Aorta (tissue), 5 donors: ENCODE measurements around the gene RPGRIP1. TPM values are rescaled to one million over a fixed set of nuclear protein-coding genes. Genes with fewer than 3 reads are reported as not detected.

Source experiments
- ATAC-seq: fragments of 200-7000 bp; cut with Tn5 transposase; one replicate; pipeline ENCODE4 v1.9.1; 2022; ENCODE audit warnings: moderate library complexity; ENCODE audit not compliant: low FRiP score
- DNase-seq, 2 donors: peaks; one replicate each; pipeline ENCODE4 v3.0.0-alpha.2; 2020
- H3K27ac ChIP-seq, 2 donors: one replicate each; pipeline ENCODE4 v1.5.1; 2013; ENCODE audit warnings: low read length in 2 of 2, mild to moderate bottlenecking in 2 of 2, moderate library complexity in 2 of 2, control low read depth in 1 of 2, inconsistent platforms in 1 of 2, low read depth in 1 of 2
- H3K27me3 ChIP-seq, 2 donors: one replicate each; pipeline ENCODE4 v1.6.1; 2013; ENCODE audit warnings: control low read depth in 1 of 2, low read length in 1 of 2, mild to moderate bottlenecking in 1 of 2, moderate library complexity in 1 of 2; ENCODE audit not compliant: insufficient read depth in 2 of 2, control insufficient read depth in 1 of 2
- H3K36me3 ChIP-seq, 2 donors: one replicate each; pipeline ENCODE4 v1.6.1; 2013; ENCODE audit warnings: control low read depth in 1 of 2, low read length in 1 of 2, mild to moderate bottlenecking in 1 of 2; ENCODE audit not compliant: insufficient read depth in 2 of 2, control insufficient read depth in 1 of 2
- H3K4me1 ChIP-seq, 2 donors: one replicate each; pipeline ENCODE4 v1.6.1; 2013; ENCODE audit warnings: low read length in 2 of 2, control low read depth in 1 of 2, mild to moderate bottlenecking in 1 of 2, moderate library complexity in 1 of 2; ENCODE audit not compliant: insufficient read depth in 2 of 2, control insufficient read depth in 1 of 2
- H3K4me3 ChIP-seq, 2 donors: one replicate each; pipeline ENCODE4 v1.5.1; 2013; ENCODE audit warnings: low read length in 2 of 2, control low read depth in 1 of 2, mild to moderate bottlenecking in 1 of 2
- H3K9me3 ChIP-seq: one replicate; pipeline ENCODE4 v1.6.1; 2013; ENCODE audit warnings: mild to moderate bottlenecking, low read length; ENCODE audit not compliant: control insufficient read depth
- WGBS, 2 donors: extraction: QIAGEN DNeasy Blood & Tissue Kit; methylation state at CpG; one replicate each; pipeline ENCODE4 v1.1.7; 2013; 5-methylcytosine and 5-hydroxymethylcytosine counted together
- intact Hi-C, 2 donors: fragments of 100-400 bp; cut with DNase I; formaldehyde crosslinking; loops; one replicate each; pipeline versions ENCODE4 v1.14.2 to v1.15.0; 2022
- polyA plus RNA-seq, 2 donors: library from polyadenylated mRNA; stranded (reverse); fragments of 200-250 nt; gene quantifications; one replicate each; pipeline ENCODE4 v1.2.3, GENCODE V29; 2013
- total RNA-seq, 2 donors: library from RNA; stranded (reverse); fragmentation: NEBNext Ultra II Directional; extraction: Animal tissue kit (Norgen Biotek cat#: 25700); gene quantifications; one replicate each; pipeline ENCODE4 v1.2.1, GENCODE V29; 2021
- donor health status: healthy with polysubstance abuse.
- donor health status: Bipolar disorder and iron deficiency.
- donor health status: DM: no; HTN: no; CAD: no.
- donor health status: DM: no; HTN: no; CAD: no.
- donor health status: DM: yes; HTN: yes; CAD: no.

RPGRIP1 gene
- total and polyA plus RNA-seq, 4 donors = 0.25 to 2.3 (median 0.39) TPM; not detected in 1

DNA sequence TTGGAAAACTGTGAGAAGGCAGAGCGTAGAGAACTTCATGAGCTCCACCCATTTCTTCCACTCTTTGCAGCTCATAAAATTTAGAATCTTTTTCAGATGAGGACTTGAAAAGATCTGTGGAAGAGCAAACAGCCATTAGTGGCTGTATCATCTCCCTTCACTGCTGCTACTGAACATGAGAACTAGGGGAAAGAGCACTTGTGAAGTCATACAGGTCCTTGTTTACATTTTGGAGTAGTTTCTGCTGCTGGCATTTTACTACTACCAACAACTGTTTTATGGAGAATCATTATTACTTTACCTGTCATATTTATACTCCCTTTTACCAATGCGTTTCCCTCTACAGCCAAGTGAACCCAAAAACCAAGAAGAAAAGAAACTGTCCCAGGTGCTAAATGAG, 41.0 kb downstream of the RPGRIP1 start:
- intact Hi-C loops = no loop called here
- WGBS, 2 donors = 78 to 91% methylated on average over 2 of the region's 2 CpGs
- no peak for ATAC-seq
- DNase-seq = no peak
- H3K4me3 ChIP-seq = no peak overlapping the region
- H3K9me3 ChIP-seq = no peaks in the 10 kb centered on the region
- H3K36me3 ChIP-seq = no peaks in the 10 kb centered on the region
- H3K27ac ChIP-seq = no peak overlapping the region
- H3K27me3 ChIP-seq = no peaks in the 10 kb centered on the region
- H3K4me1 ChIP-seq = no peaks in the 10 kb centered on the region

DNA sequence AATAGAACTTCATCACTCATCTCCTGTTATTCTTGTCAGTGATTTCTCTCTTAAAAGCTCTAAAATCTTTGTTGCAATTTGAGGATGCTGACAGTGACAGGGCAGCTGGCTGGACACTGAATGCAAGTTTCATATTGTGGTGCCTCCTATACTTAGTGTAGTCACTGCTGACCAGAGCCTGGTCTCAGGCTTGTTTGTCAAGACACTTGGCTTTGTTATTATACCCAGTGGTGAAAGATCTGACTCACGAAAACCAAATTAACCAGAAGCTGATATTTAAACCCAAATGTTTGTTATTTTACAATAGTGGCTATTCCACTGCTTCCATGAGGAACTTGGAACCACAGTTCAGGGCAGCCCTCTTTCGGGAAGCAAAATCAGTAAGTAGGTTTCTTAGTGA, 42.8 kb downstream of the RPGRIP1 start:
- Histone ChIP-seq H3K9me3 (no peaks in the 10 kb centered on the region), H3K27ac (no peak overlapping the region), H3K27me3 (no peaks in the 10 kb centered on the region), H3K4me1 (no peaks in the 10 kb centered on the region), H3K36me3 (no peaks in the 10 kb centered on the region), H3K4me3 (no peak overlapping the region)
- 56 to 70% methylated on average over 2 of the region's 2 CpGs for WGBS, 2 donors
- DNase-seq (no peak), ATAC-seq (no peak)
- intact Hi-C loops = no loop called here

DNA sequence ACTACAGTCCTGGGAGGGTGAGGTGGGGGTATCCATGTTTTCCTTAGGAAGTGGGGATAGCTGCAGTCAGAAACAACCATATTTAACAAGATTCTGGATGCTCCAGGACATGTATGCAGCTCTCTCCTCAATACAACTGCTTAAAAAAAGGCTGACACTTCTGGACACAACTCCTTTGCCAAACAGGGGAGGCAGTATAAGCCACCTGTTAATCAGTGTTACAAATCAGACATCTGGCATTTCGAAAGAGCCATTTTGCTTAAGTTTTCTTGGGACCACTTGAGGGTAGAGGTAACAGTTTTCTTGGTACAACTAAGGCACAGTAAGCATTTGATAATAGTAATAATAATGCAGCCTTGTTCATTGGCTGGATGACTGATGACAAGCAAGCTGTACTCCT, 47.1 kb downstream of the RPGRIP1 start:
- no peak for ATAC-seq
- 79 to 83% methylated on average over 1 of the region's 1 CpG for WGBS, 2 donors
- Histone ChIP-seq H3K4me3 (no peak overlapping the region), H3K9me3 (no peaks in the 10 kb centered on the region), H3K36me3 (no peaks in the 10 kb centered on the region), H3K4me1 (no peaks in the 10 kb centered on the region), H3K27ac (no peak overlapping the region), H3K27me3 (no peaks in the 10 kb centered on the region)
- intact Hi-C loops = no loop called here
- DNase-seq = no peak

Other genes starting within 250 kb of the RPGRIP1 start
- gene TPPP2, start 249.9 kb upstream of the RPGRIP1 start, total RNA-seq = not detected
- gene TPPP2, start 249.9 kb upstream of the RPGRIP1 start, polyA plus RNA-seq = not detected
- gene RNASE13, start 245.3 kb upstream of the RPGRIP1 start, total RNA-seq = not detected
- gene RNASE13, start 245.3 kb upstream of the RPGRIP1 start, polyA plus RNA-seq = under 1 TPM in 1 of 2 donors, not detected in 1; 0.18 TPM
- gene RNASE7, start 237.7 kb upstream of the RPGRIP1 start, total RNA-seq = not detected
- gene RNASE7, start 237.7 kb upstream of the RPGRIP1 start, polyA plus RNA-seq = not detected
- gene RNASE8, start 222.3 kb upstream of the RPGRIP1 start, total RNA-seq = not detected
- under 1 TPM in 1 of 2 donors, not detected in 1; 1.00 TPM for gene RNASE8, start 222.3 kb upstream of the RPGRIP1 start, polyA plus RNA-seq
- 10 to 100 TPM; 40.5 to 68.3 TPM for gene ARHGEF40, start 209.8 kb upstream of the RPGRIP1 start, total RNA-seq
- 10 to 100 TPM in 1 of 2 donors, 1 to 10 TPM in 1; 5.4 to 24.3 TPM for gene ARHGEF40, start 209.8 kb upstream of the RPGRIP1 start, polyA plus RNA-seq
- 10 to 100 TPM; 33.0 to 41.3 TPM for gene ZNF219, start 181.4 kb upstream of the RPGRIP1 start, total RNA-seq
- 10 to 100 TPM; 24.5 to 39.4 TPM for gene ZNF219, start 181.4 kb upstream of the RPGRIP1 start, polyA plus RNA-seq
- gene TMEM253, start 179.0 kb upstream of the RPGRIP1 start, total RNA-seq = not detected
- 1 to 10 TPM in 1 of 2 donors, under 1 TPM in 1; 0.64 to 6.4 TPM for gene TMEM253, start 179.0 kb upstream of the RPGRIP1 start, polyA plus RNA-seq
- gene OR5AU1, start 124.0 kb upstream of the RPGRIP1 start, total RNA-seq = not detected
- gene OR5AU1, start 124.0 kb upstream of the RPGRIP1 start, polyA plus RNA-seq = not detected
- 100 to 1,000 TPM; 257 to 313 TPM for gene HNRNPC, start 10.6 kb upstream of the RPGRIP1 start, total RNA-seq
- 100 to 1,000 TPM; 260 to 378 TPM for gene HNRNPC, start 10.6 kb upstream of the RPGRIP1 start, polyA plus RNA-seq
- 10 to 100 TPM; 47.2 to 50.5 TPM for gene SUPT16H, start 103.9 kb downstream of the RPGRIP1 start, total RNA-seq
- 10 to 100 TPM; 36.8 to 40.6 TPM for gene SUPT16H, start 103.9 kb downstream of the RPGRIP1 start, polyA plus RNA-seq
- gene CHD8, start 176.0 kb downstream of the RPGRIP1 start, total RNA-seq = 10 to 100 TPM; 66.0 to 73.3 TPM
- gene CHD8, start 176.0 kb downstream of the RPGRIP1 start, polyA plus RNA-seq = 10 to 100 TPM; 10.4 to 28.5 TPM
- 10 to 100 TPM; 30.5 to 31.6 TPM for gene RAB2B, start 196.9 kb downstream of the RPGRIP1 start, total RNA-seq
- gene RAB2B, start 196.9 kb downstream of the RPGRIP1 start, polyA plus RNA-seq = 10 to 100 TPM in 1 of 2 donors, 1 to 10 TPM in 1; 8.6 to 21.7 TPM
- gene TOX4, start 197.1 kb downstream of the RPGRIP1 start, total RNA-seq = 10 to 100 TPM; 67.8 to 75.7 TPM
- 10 to 100 TPM; 19.0 to 41.8 TPM for gene TOX4, start 197.1 kb downstream of the RPGRIP1 start, polyA plus RNA-seq
- 10 to 100 TPM; 32.5 to 45.5 TPM for gene METTL3, start 231.3 kb downstream of the RPGRIP1 start, total RNA-seq
- 10 to 100 TPM in 1 of 2 donors, 1 to 10 TPM in 1; 8.6 to 48.4 TPM for gene METTL3, start 231.3 kb downstream of the RPGRIP1 start, polyA plus RNA-seq
- gene SALL2, start 246.3 kb downstream of the RPGRIP1 start, total RNA-seq = 10 to 100 TPM in 1 of 2 donors, 1 to 10 TPM in 1; 9.2 to 12.2 TPM
- gene SALL2, start 246.3 kb downstream of the RPGRIP1 start, polyA plus RNA-seq = 1 to 10 TPM; 4.1 to 7.0 TPM